Testis (tissue), 3 donors: Measurements from ENCODE around the gene RRAD. TPM values are rescaled to one million over a fixed set of nuclear protein-coding genes. Genes with fewer than 3 reads are reported as not detected.

Experiments
- DNase-seq: peaks from one replicate; pipeline ENCODE4 v3.0.0-alpha.2; 2019
- H3K27ac ChIP-seq, 2 donors: fragments of 200-600 bp; sonication (generic); one replicate each; pipeline ENCODE4 v1.5.1; 2019
- H3K27me3 ChIP-seq: fragments of 200-600 bp; sonication (generic); one replicate; pipeline ENCODE4 v1.5.1; 2019
- H3K36me3 ChIP-seq: fragments of 200-600 bp; sonication (generic); one replicate; pipeline ENCODE4 v1.5.1; 2017; ENCODE audit warnings: low read depth; ENCODE audit errors: missing control alignments
- H3K4me1 ChIP-seq: fragments of 200-600 bp; sonication (generic); one replicate; pipeline ENCODE4 v1.5.1; 2019
- H3K4me3 ChIP-seq, 2 donors: fragments of 200-600 bp; sonication (generic); one replicate each; pipeline ENCODE4 v1.5.1; 2017 to 2019
- H3K9me3 ChIP-seq: fragments of 200-600 bp; sonication (generic); one replicate; pipeline ENCODE4 v1.5.1; 2017
- CTCF ChIP-seq, 3 experiments: fragments of 450-650 bp in 2 of 3; fragments of 200-600 bp in 1 of 3; sonication (generic) in 1 of 3; IDR thresholded peaks; one replicate each; pipeline ENCODE4 v1.5.1; 2016 to 2019; ENCODE audit warnings: antibody characterized with exemption in 3 of 3, mild to moderate bottlenecking in 2 of 3, moderate library complexity in 1 of 3
- POLR2A ChIP-seq: fragments of 450-650 bp; IDR thresholded peaks from one replicate; pipeline ENCODE4 v1.6.1; 2017; ENCODE audit warnings: antibody characterized with exemption, mild to moderate bottlenecking, moderate library complexity
- WGBS, 2 donors: methylation state at CpG; one replicate each; pipeline ENCODE4 v1.1.5; 2018; 5-methylcytosine and 5-hydroxymethylcytosine counted together
- intact Hi-C: fragments of 100-400 bp; cut with DNase I; formaldehyde crosslinking; loops from one replicate; pipeline ENCODE4 v1.15.1; 2023; ENCODE audit warnings: low total_unique reads
- polyA plus RNA-seq: library from polyadenylated mRNA; stranded (reverse); fragments of 350-450 nt; fragmentation: Illumina TruSeq; extraction: RNeasy Lipid Tissue Mini Kit (QIAGEN cat#74804); gene quantifications from one replicate; pipeline ENCODE4 v1.2.3, GENCODE V29; 2014; ENCODE audit warnings: low read depth, low replicate concordance; ENCODE audit not compliant: insufficient read depth
- total RNA-seq, 2 donors: library from RNA; depleted of rRNA; stranded (reverse); fragments of >200 nt; gene quantifications; one replicate each; pipeline ENCODE4 v1.2.3, GENCODE V29; 2016

RRAD gene
- total and polyA plus RNA-seq, 3 donors from 2014 or later: 9.1 to 19.4 (median 12.4) TPM

- no peak overlapping the region for H3K4me3 ChIP-seq
- WGBS, 2 donors: 83 to 88% methylated on average over 10 of the region's 10 CpGs
- H3K27ac ChIP-seq: no peak overlapping the region
- no peak for TF ChIP-seq CTCF (IDR thresholded peaks at IDR 0.05)
- no peak for TF ChIP-seq POLR2A
- no peaks in the 10 kb centered on the region for H3K4me1 ChIP-seq
- H3K9me3 ChIP-seq: no peaks in the 10 kb centered on the region
- intact Hi-C loops: no loop called here
- H3K36me3 ChIP-seq: no peaks in the 10 kb centered on the region
- H3K27me3 ChIP-seq: no peaks in the 10 kb centered on the region
- no peak for DNase-seq
Observed at GRCh38 chr16:66970775-66971720, 45.7 kb upstream of the RRAD start.

GRCh38 chr16:66968847-66969246 is 43.5 kb upstream of the RRAD start:
- 92 to 93% methylated on average over 5 of the region's 5 CpGs for WGBS, 2 donors
- no peak overlapping the region for H3K27ac ChIP-seq
- no peak overlapping the region for H3K4me3 ChIP-seq
- H3K9me3 ChIP-seq: no peaks in the 10 kb centered on the region
- no peaks in the 10 kb centered on the region for H3K27me3 ChIP-seq
- DNase-seq: no peak
- no peaks in the 10 kb centered on the region for H3K36me3 ChIP-seq
- TF ChIP-seq POLR2A: no peak
- no peak for TF ChIP-seq CTCF (IDR thresholded peaks at IDR 0.05)
- intact Hi-C loops: no loop called here
- no peaks in the 10 kb centered on the region for H3K4me1 ChIP-seq

- 86% methylated on average over 6 of the region's 6 CpGs; no CpG with 5 or more reads in 1 of the 2 donors for WGBS, 2 donors
- intact Hi-C loops: no loop called here
- H3K27me3 ChIP-seq: no peaks in the 10 kb centered on the region
Observed at GRCh38 chr16:66964049-66964448, 38.7 kb upstream of the RRAD start.

GRCh38 chr16:66961914-66962313 is 36.6 kb upstream of the RRAD start:
- Histone ChIP-seq H3K27ac (no peak overlapping the region), H3K9me3 (no peaks in the 10 kb centered on the region), H3K4me1 (no peaks in the 10 kb centered on the region), H3K36me3 (no peaks in the 10 kb centered on the region), H3K27me3 (no peaks in the 10 kb centered on the region), H3K4me3 (no peak overlapping the region)
- intact Hi-C loops: no loop called here
- 80 to 82% methylated on average over 5 of the region's 5 CpGs for WGBS, 2 donors
- TF ChIP-seq CTCF (IDR thresholded peaks at IDR 0.05) (no peak), POLR2A (no peak)
- DNase-seq: no peak

More at GRCh38 chr16:66964049-66964448, 38.7 kb upstream of the RRAD start:
- TF ChIP-seq CTCF (IDR thresholded peaks at IDR 0.05): no peak
- no peak for TF ChIP-seq POLR2A
- no peaks in the 10 kb centered on the region for H3K9me3 ChIP-seq
- H3K4me1 ChIP-seq: no peaks in the 10 kb centered on the region
- no peak for DNase-seq
- no peak overlapping the region for H3K27ac ChIP-seq
- H3K36me3 ChIP-seq: no peaks in the 10 kb centered on the region
- H3K4me3 ChIP-seq: no peak overlapping the region
